Mucosa of rectum (tissue), 2 donors: ENCODE measurements around the gene SEPSECS.

ENCODE experiments used
- H3K27ac ChIP-seq, 2 donors: one replicate each; pipeline ENCODE4 v1.7.0; 2013; ENCODE audit warnings: inconsistent platforms in 2 of 2, low read depth in 2 of 2, low read length in 2 of 2
- H3K27me3 ChIP-seq, 2 donors: one replicate each; pipeline ENCODE4 v1.7.0; 2013; ENCODE audit warnings: low read length in 2 of 2; ENCODE audit not compliant: control insufficient read depth in 2 of 2, insufficient read depth in 2 of 2
- H3K36me3 ChIP-seq, 2 donors: one replicate each; pipeline ENCODE4 v1.7.0; 2013; ENCODE audit warnings: low read length in 2 of 2; ENCODE audit not compliant: control insufficient read depth in 2 of 2, insufficient read depth in 2 of 2
- H3K4me1 ChIP-seq, 2 donors: one replicate each; pipeline ENCODE4 v1.7.0; 2013; ENCODE audit warnings: low read length in 2 of 2, mild to moderate bottlenecking in 1 of 2; ENCODE audit not compliant: control insufficient read depth in 2 of 2, insufficient read depth in 2 of 2
- H3K4me3 ChIP-seq, 2 donors: one replicate each; pipeline ENCODE4 v1.7.0; 2013; ENCODE audit warnings: low read length in 2 of 2
- H3K9ac ChIP-seq, 2 donors: one replicate each; pipeline ENCODE4 v1.7.0; 2013; ENCODE audit warnings: low read length in 2 of 2, low read depth in 1 of 2, mild to moderate bottlenecking in 1 of 2
- H3K9me3 ChIP-seq, 2 donors: one replicate each; pipeline ENCODE4 v1.7.0; 2013; ENCODE audit warnings: low read length in 2 of 2; ENCODE audit not compliant: control insufficient read depth in 2 of 2
- donor health status: healthy.
- donor health status: Normal muscosa, but diverticular disease.

Gene SEPSECS

GRCh38 chr4:25159837-25160713 lies at the start of gene SEPSECS:
Gene SEPSECS (minus strand): TSS chr4:25160449. CDS start chr4:25160369, 80 bp downstream.
- Histone ChIP-seq H3K9ac (peak within 1 kb of the TSS; percentile 97 to 98), H3K4me3 (peak within 1 kb of the TSS; percentile 88 to 93), H3K9me3 (no peaks in the 10 kb centered on the region), H3K4me1 (peaks cover 9 to 12% of the 10 kb centered on the region in 2 donors), H3K27ac (peak within 1 kb of the TSS; percentile 97 to 98), H3K36me3 (no peaks in the 10 kb centered on the region), H3K27me3 (no peaks in the 10 kb centered on the region)

DNA sequence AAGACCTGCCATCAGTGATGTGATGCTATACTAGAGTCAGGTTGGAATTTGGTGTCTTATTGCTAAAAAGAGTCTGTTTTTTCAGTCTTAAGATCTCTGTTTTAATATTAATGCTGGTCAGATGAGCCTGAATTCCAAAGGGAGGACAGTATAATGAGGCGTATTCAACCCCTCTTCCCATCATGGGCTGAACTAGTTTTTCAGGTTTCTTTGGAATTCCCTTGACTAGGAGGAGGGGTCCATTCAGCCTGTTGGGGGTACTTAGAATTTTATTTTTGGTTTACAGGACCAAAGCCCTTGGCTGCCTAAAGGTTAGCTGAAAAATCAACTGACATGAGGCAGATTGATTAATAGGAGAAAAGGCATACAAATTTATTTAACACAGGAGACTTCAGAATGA lies 49.5 kb upstream of the SEPSECS start:
- no peaks in the 10 kb centered on the region for H3K4me1 ChIP-seq
- no peaks in the 10 kb centered on the region for H3K36me3 ChIP-seq
- no peak overlapping the region for H3K9ac ChIP-seq
- no peak overlapping the region for H3K4me3 ChIP-seq
- peaks cover 0 to 3% of the 10 kb centered on the region in 2 donors for H3K9me3 ChIP-seq
- H3K27me3 ChIP-seq, result no peaks in the 10 kb centered on the region
- H3K27ac ChIP-seq, result no peak overlapping the region

GRCh38 chr4:25207997-25208396 lies 47.7 kb upstream of the SEPSECS start:
- no peak overlapping the region for H3K9ac ChIP-seq
- no peak overlapping the region for H3K27ac ChIP-seq
- H3K27me3 ChIP-seq, result no peaks in the 10 kb centered on the region
- no peaks in the 10 kb centered on the region for H3K4me1 ChIP-seq
- no peaks in the 10 kb centered on the region for H3K36me3 ChIP-seq
- H3K9me3 ChIP-seq, result no peaks in the 10 kb centered on the region
- H3K4me3 ChIP-seq, result no peak overlapping the region

- Histone ChIP-seq H3K4me1 (no peaks in the 10 kb centered on the region), H3K36me3 (no peaks in the 10 kb centered on the region), H3K9ac (no peak overlapping the region), H3K27ac (no peak overlapping the region), H3K9me3 (no peaks in the 10 kb centered on the region), H3K27me3 (no peaks in the 10 kb centered on the region), H3K4me3 (no peak overlapping the region)
Observed at GRCh38 chr4:25198713-25199112, 38.5 kb upstream of the SEPSECS start.

GRCh38 chr4:25190407-25190806 lies 30.2 kb upstream of the SEPSECS start:
- Histone ChIP-seq H3K9ac (no peak overlapping the region), H3K4me1 (no peaks in the 10 kb centered on the region), H3K27me3 (no peaks in the 10 kb centered on the region), H3K9me3 (no peaks in the 10 kb centered on the region), H3K4me3 (no peak overlapping the region), H3K36me3 (no peaks in the 10 kb centered on the region), H3K27ac (no peak overlapping the region)

- Histone ChIP-seq H3K27me3 (no peaks in the 10 kb centered on the region), H3K4me3 (no peak overlapping the region), H3K36me3 (no peaks in the 10 kb centered on the region), H3K9ac (no peak overlapping the region), H3K27ac (no peak overlapping the region), H3K9me3 (no peaks in the 10 kb centered on the region), H3K4me1 (no peaks in the 10 kb centered on the region)
Observed at GRCh38 chr4:25184056-25184455, 23.8 kb upstream of the SEPSECS start.

GRCh38 chr4:25182937-25183336 lies 22.7 kb upstream of the SEPSECS start:
- Histone ChIP-seq H3K4me1 (no peaks in the 10 kb centered on the region), H3K9me3 (no peaks in the 10 kb centered on the region), H3K4me3 (no peak overlapping the region), H3K27me3 (no peaks in the 10 kb centered on the region), H3K36me3 (no peaks in the 10 kb centered on the region), H3K9ac (no peak overlapping the region), H3K27ac (no peak overlapping the region)

- no peaks in the 10 kb centered on the region for H3K9me3 ChIP-seq
- H3K36me3 ChIP-seq, result no peaks in the 10 kb centered on the region
- H3K4me3 ChIP-seq, result no peak overlapping the region
- H3K9ac ChIP-seq, result no peak overlapping the region
- no peaks in the 10 kb centered on the region for H3K4me1 ChIP-seq
- H3K27me3 ChIP-seq, result no peaks in the 10 kb centered on the region
- H3K27ac ChIP-seq, result no peak overlapping the region
Observed at GRCh38 chr4:25180524-25181131, 20.4 kb upstream of the SEPSECS start.

DNA sequence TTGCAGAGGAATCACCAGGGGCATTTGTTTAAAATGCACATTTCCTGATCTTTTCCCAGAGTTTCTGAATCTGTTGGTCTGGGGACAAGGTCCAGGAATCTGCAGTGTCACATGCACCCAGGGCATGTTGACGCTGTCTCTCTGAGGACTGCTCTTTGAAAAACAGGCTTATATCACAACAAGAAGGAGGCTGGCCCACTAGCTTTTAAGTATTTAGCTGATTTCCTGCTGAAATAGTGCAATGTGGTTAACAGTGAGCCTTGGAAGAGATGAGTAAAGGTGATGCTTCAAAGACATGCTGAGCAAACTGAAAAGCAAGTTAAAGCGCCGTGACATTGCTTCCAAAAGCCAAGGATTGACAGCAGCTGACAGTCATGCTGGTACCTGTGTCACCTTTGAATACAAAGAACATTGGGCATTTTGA lies 18.6 kb upstream of the SEPSECS start:
- Histone ChIP-seq H3K27ac (no peak overlapping the region), H3K27me3 (no peaks in the 10 kb centered on the region), H3K4me1 (no peaks in the 10 kb centered on the region), H3K36me3 (no peaks in the 10 kb centered on the region), H3K9ac (no peak overlapping the region), H3K9me3 (no peaks in the 10 kb centered on the region), H3K4me3 (no peak overlapping the region)

GRCh38 chr4:25177147-25177546 lies 16.9 kb upstream of the SEPSECS start:
- no peaks in the 10 kb centered on the region for H3K27me3 ChIP-seq
- H3K4me3 ChIP-seq, result no peak overlapping the region
- no peak overlapping the region for H3K9ac ChIP-seq
- no peaks in the 10 kb centered on the region for H3K4me1 ChIP-seq
- no peaks in the 10 kb centered on the region for H3K36me3 ChIP-seq
- H3K27ac ChIP-seq, result no peak overlapping the region
- no peaks in the 10 kb centered on the region for H3K9me3 ChIP-seq
